Measurements from ENCODE around the gene IGF2BP2.

- TF ChIP-seq EZH2 (optimal IDR thresholded peaks at IDR 0.05; ENCODE audit: low read depth, low read length) (no peak), EZH2phosphoT487 (IDR thresholded peaks at IDR 0.05; ENCODE audit: low read length) (no peak)
- TF ChIP-seq, protein P1, sequence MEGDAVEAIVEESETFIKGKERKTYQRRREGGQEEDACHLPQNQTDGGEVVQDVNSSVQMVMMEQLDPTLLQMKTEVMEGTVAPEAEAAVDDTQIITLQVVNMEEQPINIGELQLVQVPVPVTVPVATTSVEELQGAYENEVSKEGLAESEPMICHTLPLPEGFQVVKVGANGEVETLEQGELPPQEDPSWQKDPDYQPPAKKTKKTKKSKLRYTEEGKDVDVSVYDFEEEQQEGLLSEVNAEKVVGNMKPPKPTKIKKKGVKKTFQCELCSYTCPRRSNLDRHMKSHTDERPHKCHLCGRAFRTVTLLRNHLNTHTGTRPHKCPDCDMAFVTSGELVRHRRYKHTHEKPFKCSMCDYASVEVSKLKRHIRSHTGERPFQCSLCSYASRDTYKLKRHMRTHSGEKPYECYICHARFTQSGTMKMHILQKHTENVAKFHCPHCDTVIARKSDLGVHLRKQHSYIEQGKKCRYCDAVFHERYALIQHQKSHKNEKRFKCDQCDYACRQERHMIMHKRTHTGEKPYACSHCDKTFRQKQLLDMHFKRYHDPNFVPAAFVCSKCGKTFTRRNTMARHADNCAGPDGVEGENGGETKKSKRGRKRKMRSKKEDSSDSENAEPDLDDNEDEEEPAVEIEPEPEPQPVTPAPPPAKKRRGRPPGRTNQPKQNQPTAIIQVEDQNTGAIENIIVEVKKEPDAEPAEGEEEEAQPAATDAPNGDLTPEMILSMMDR (IDR thresholded peaks at IDR 0.05; ENCODE audit: low read length) = no peak
These were observed 102.9 kb downstream of the IGF2BP2 start for GRCh38 chr3:185721970-185722369.

Measured in MM.1S (cell line).